Stimulated activated CD8-positive, alpha-beta memory T cell treated with anti-CD3 and anti-CD28 coated beads, Interleukin-7, amount 100 ng/mL, for 48 hours (primary cell): ENCODE measurements around the gene ERN2.
"Not testable (repeated sequence)": the region's sequence is repeated elsewhere in the genome, so short reads cannot be mapped to it uniquely, and the experiment has no call there.

Experiments
- DNase-seq, 2 donors: peaks; one replicate each; pipeline ENCODE4 v3.0.0-alpha.2; 2020; ENCODE audit warnings: low read depth in 1 of 2; ENCODE audit errors: extremely low read depth in 1 of 2

Gene ERN2

GRCh38 chr16:23712976-23713375 is at the start of gene ERN2:
ERN2 (minus strand) TSS chr16:23713222; CDS start chr16:23713187, 35 bp downstream.
- no peak for DNase-seq

- no peak for DNase-seq
Measured at GRCh38 chr16:23757937-23758619, 45.1 kb upstream of the ERN2 start.

GRCh38 chr16:23757116-23757515 is 44.1 kb upstream of the ERN2 start:
- no peak for DNase-seq

- DNase-seq: no peak
Measured at GRCh38 chr16:23755484-23755809, 42.4 kb upstream of the ERN2 start.

- DNase-seq: no peak
Measured at GRCh38 chr16:23754594-23755483, 41.8 kb upstream of the ERN2 start, which contains the start of gene CHP2. CHP2 (plus strand) TSS chr16:23755026; CDS start chr16:23755050, 24 bp downstream.

- no peak for DNase-seq
Measured at GRCh38 chr16:23753908-23754593, 41.0 kb upstream of the ERN2 start.

GRCh38 chr16:23751053-23751452 is 38.0 kb upstream of the ERN2 start:
- DNase-seq: not testable (repeated sequence)

- no peak for DNase-seq
Measured at GRCh38 chr16:23748630-23749029, 35.6 kb upstream of the ERN2 start.

GRCh38 chr16:23745263-23745662 is 32.2 kb upstream of the ERN2 start:
- no peak for DNase-seq

- no peak for DNase-seq
Measured at GRCh38 chr16:23742766-23743165, 29.7 kb upstream of the ERN2 start.

- DNase-seq: no peak
Measured at GRCh38 chr16:23741675-23742303, 28.8 kb upstream of the ERN2 start.

GRCh38 chr16:23739516-23739915 is 26.5 kb upstream of the ERN2 start:
- DNase-seq: no peak

GRCh38 chr16:23737423-23738028 is 24.5 kb upstream of the ERN2 start:
- not testable (repeated sequence) for DNase-seq

- DNase-seq: no peak
Measured at GRCh38 chr16:23734176-23734893, 21.3 kb upstream of the ERN2 start.

GRCh38 chr16:23729503-23730424 is 16.7 kb upstream of the ERN2 start:
- DNase-seq: no peak

- DNase-seq: no peak
Measured at GRCh38 chr16:23728112-23728477, 15.1 kb upstream of the ERN2 start.

GRCh38 chr16:23726710-23727109 is 13.7 kb upstream of the ERN2 start:
- no peak for DNase-seq

- no peak for DNase-seq
Measured at GRCh38 chr16:23724785-23725131, 11.7 kb upstream of the ERN2 start.

GRCh38 chr16:23724096-23724784 is 11.2 kb upstream of the ERN2 start:
- DNase-seq: no peak
